NCI-H2171 treated with DMSO at 0.1 percent for 48 hours (cell line): ENCODE results near the gene RHOB.
A peak's percentile ranks its signal among the peaks of the same experiment; 100 is the strongest.
"Not testable (repeated sequence)": the region's sequence is repeated elsewhere in the genome, so short reads cannot be mapped to it uniquely, and the experiment has no call there.

Experiments
- DNase-seq: peaks from one replicate; lab custom pipeline; 2025; lab: John Stamatoyannopoulos, UW

RHOB gene

DNA sequence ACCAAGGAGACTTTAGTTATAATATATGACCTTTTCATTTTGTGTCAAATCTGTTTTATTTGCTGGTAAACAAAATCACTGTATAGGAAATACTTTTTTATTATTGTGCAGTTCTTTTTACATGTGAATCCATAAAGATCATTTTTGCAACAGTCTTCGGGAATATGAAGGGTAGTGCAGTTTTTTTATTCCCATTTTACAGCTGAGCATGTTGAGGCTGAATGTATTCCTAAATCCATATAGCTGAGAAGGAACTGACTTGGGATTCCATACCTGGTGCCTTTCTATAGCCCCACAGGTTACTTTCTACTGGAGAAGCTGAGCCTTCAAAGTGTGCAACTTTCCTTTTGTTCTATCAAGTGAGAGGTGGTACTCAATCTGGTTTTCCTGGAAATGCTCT, 29.6 kb downstream of the RHOB start:
- DNase-seq: no peak

- no peak for DNase-seq
Measured at GRCh38 chr2:20476950-20477349, 30.1 kb downstream of the RHOB start.

- no peak for DNase-seq
Measured at GRCh38 chr2:20478961-20479360, 32.1 kb downstream of the RHOB start.

DNA sequence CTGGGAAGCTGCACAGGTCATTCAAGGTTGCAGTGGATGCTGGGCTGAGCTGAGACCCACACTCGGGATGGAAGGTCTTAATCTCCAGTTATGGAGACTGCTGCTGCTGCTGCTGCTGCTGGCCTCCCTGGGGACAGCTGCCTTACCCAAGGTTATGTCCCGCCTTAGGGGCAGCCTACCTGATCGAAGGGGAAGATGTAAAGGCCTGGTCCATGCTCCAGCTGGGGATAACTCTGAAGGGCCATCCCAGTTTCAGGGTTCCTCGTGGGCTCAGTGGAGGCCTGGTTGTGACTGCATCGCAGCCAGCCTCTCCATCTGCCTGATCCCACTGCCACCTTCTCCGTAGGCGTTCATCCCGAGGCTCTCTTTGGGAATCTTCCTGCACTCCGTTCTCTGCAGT, 33.0 kb downstream of the RHOB start:
- no peak for DNase-seq

- DNase-seq: no peak
Measured at GRCh38 chr2:20480913-20481312, 34.0 kb downstream of the RHOB start.

DNA sequence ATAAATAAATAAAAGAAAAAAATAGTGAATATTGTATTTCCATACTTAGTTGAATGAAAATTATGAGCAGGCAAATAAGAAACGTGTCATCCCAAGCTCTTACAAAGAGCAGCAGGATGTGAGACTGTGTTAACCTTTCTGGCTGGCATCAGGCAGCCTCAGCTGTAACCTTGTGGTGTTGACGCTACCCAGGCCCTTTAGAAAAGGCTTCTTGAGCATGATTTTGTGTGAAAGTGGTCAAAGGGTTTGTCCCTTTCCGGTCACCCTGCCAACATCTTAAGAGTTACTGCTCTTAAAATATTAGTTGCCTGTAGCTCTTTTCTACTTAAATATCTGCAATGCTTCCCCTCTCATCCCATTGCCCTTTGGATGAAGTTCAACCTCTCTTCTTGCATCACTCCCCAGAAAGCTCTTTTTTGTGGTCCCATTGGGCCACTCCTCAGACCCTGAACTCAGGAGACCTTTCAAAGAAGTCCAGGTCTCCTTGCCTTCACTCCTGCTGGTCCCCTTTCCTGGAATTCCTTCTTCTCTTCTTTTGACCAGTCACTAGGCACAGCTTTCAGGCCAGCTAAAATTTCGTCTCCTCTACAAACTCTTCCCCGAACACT, 35.0 kb downstream of the RHOB start:
- DNase-seq: no peak

DNA sequence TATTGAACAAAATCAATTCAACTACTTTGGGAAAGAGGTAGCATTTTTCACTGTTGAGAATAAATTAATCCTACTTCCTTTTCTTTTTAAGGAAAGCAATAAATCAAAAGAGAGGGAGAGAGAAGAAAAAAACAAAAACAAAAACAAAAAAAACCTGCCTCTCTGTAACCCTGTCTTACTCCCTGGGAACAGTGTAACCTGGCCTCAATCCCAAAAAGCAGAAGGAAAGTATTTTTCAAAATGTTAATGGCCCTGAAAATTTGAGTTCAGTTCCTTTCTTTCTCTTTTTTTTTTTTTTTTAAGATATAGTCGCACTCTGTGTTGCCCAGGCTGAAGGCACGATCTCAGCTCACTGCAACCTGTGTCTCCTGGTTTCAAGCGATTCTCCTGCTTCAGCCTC, 35.9 kb downstream of the RHOB start:
- DNase-seq: no peak

GRCh38 chr2:20483194-20483895, 36.5 kb downstream of the RHOB start:
- no peak for DNase-seq

DNA sequence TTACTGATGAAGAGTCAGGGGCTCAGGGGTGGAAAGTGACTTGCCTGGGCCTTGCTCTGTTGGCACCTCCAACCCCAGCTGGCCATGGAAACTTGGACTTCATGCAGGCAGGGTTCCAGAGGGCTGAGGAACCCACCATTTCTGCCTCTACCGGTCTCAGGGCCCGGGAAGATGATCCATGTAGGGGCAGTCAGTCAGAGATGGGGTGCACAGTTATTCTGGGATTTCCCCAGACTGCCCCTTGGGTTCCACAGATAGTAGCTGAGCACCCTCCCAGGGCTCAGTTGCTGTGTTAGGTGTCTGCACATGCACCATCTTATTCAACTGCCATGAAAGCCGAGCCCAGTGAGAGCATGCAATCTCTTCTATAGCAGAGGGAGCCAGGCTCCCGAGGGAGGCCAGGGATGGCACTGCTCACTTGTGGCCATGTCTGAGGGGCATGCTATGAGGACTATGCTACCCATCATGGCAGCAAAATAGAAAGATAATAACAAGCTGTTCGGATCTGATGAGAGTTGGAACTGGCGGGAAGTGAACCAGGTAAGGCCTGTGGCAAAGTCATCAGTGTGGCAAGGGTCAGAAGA, 37.3 kb downstream of the RHOB start:
- DNase-seq: no peak

DNA sequence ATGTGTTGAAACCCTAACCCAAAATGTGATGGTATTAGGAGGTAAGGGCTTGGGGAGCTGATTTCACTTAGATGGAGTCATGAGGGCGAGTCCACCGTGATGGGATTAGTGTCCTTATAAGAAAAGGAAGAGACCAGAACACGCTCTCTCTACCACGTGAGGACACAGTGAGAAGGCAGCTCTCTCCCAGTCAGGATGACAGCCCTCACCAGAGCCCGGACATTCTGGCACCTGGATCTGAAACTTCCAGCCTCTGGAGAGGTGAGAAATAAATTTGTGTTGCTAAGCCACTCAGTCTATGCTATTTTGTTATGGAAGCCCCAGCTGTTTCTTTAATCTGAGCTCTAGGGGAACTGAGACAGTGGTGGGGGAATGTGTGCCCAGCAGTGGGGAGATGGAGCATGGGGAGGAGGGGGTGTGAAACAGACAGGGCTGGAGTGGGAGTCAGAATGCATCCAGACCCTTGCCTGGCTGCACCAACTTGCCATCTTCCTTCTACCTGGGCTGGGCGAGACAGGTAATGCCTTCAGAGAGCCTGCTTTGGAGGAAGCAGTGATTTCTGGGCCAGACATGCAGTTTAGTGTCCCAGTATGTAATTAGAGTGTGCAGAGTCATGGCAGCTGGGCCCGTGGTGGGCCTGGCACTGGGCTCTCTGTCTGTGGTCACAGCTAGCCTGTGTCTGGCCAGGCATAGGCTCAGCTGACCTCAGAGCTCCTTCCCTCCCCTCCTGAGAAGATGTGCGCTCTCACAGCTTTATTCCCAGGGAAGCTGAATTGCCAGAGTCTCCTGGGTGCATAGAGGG, 38.1 kb downstream of the RHOB start:
- no peak for DNase-seq

GRCh38 chr2:20485612-20486388, 38.9 kb downstream of the RHOB start:
- no peak for DNase-seq

GRCh38 chr2:20486571-20486970, 39.7 kb downstream of the RHOB start:
- DNase-seq: no peak

DNA sequence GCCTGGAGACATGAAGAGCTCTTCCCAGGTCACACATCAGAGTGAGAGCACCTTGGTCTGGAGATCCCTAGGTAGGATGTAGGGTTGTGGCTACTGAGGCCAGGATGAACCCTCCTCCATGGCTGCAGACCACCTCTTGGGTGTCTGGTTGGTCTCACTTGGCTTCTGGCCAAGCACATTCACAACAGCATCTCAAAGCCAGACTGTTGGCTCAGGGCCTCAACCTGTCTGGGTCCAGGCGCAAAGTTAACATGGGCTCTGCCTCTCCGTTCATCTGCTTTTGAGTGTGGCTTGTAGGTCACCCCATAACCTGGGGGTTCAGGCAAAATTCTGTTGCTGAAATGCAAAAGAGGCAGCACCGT, 40.1 kb downstream of the RHOB start:
- no peak for DNase-seq

- no peak for DNase-seq
Measured at GRCh38 chr2:20487392-20488174, 40.7 kb downstream of the RHOB start.

- DNase-seq: no peak
Measured at GRCh38 chr2:20488201-20488641, 41.3 kb downstream of the RHOB start.

- no peak for DNase-seq
Measured at GRCh38 chr2:20488782-20489181, 41.9 kb downstream of the RHOB start.

DNA sequence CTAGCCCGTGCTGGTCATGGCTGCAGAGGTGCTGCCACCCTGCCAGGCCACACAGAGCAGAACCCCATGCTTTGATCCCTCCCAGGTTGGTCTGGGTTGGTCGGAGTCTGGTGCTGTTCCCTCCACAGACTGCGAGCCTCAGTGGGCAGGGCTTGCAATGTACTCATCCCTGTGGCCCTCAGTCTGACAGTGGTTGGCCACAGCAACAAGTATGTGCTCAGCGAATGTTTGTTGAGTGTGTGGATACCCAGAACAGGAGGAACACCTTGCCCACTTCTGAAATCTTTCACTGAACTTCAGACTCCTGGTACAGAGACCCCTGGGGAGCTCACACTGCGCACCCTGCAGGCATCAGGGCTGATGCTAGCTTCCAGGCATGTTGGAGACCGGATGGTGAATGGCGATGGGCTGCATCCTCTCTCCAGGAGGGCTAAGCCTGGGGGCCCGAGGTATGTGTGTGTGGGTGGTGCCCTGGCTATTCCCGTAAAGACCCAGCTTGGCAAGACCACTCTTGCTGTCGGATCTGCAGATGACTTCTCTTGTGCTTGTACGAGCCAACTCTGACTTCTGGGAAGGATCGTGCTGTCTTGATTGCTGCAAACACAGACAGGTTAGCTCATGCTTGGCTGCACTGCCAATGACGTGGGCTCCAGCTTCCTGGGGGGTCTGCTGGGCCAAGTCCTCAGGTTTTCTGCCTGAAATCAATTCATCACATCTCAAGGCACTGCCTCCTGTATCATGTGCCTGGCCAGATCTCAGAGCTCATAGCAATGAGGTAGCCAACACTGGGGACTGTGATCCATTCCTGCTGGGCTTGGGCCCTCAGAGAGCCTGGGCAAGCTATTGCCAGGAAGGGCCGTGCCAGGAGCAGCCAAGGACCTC, 43.7 kb downstream of the RHOB start:
- peak; percentile 20 for DNase-seq

- DNase-seq: no peak
Measured at GRCh38 chr2:20491739-20492531, 45.1 kb downstream of the RHOB start.

DNA sequence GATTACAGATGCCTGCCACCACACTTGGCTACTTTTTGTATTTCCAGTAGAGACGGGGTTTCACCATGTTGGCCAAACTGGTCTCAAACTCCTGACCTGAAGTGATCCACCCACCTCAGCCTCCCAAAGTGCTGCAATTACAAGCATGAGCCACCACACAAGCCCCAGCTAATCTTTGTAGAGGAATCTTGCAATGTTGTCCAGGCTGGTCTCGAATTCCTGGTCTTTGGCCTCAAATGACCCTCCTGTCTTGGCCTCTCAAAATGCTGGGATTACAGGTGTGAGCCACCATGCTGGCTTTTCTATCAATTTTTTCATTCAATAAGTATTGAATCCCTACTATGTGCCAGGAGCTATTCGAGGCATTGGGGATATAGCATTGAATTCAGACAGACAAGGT, 46.2 kb downstream of the RHOB start:
- not testable (repeated sequence) for DNase-seq
